Kidney capillary endothelial cell (primary cell): ENCODE results near the gene PLK1.
"Not testable (repeated sequence)": the region's sequence is repeated elsewhere in the genome, so short reads cannot be mapped to it uniquely, and the experiment has no call there.

ENCODE experiments used
- DNase-seq: peaks from one replicate; pipeline ENCODE4 v3.0.0-alpha.2; 2018; ENCODE audit warnings: low spot score

The PLK1 gene

GRCh38 chr16:23710008-23710407 is 31.3 kb downstream of the PLK1 start:
- no peak for DNase-seq

GRCh38 chr16:23710504-23710903 is 31.8 kb downstream of the PLK1 start:
- no peak for DNase-seq

- no peak for DNase-seq
Measured at GRCh38 chr16:23711785-23712184, 33.1 kb downstream of the PLK1 start.

GRCh38 chr16:23712976-23713375 is 34.3 kb downstream of the PLK1 start, which contains the start of gene ERN2:
ERN2 (minus strand) TSS chr16:23713222; CDS start chr16:23713187, 35 bp downstream.
- no peak for DNase-seq

GRCh38 chr16:23716484-23716883 is 37.8 kb downstream of the PLK1 start:
- no peak for DNase-seq

- DNase-seq: not testable (repeated sequence)
Measured at GRCh38 chr16:23722613-23723240, 44.0 kb downstream of the PLK1 start.

- DNase-seq: no peak
Measured at GRCh38 chr16:23724096-23724784, 45.6 kb downstream of the PLK1 start.

GRCh38 chr16:23724785-23725131 is 46.1 kb downstream of the PLK1 start:
- no peak for DNase-seq

- no peak for DNase-seq
Measured at GRCh38 chr16:23726710-23727109, 48.0 kb downstream of the PLK1 start.

- DNase-seq: no peak
Measured at GRCh38 chr16:23728112-23728477, 49.4 kb downstream of the PLK1 start.

- DNase-seq: no peak
Measured at GRCh38 chr16:23729503-23730424, 51.1 kb downstream of the PLK1 start.

GRCh38 chr16:23734176-23734893 is 55.6 kb downstream of the PLK1 start:
- no peak for DNase-seq

- not testable (repeated sequence) for DNase-seq
Measured at GRCh38 chr16:23737423-23738028, 58.8 kb downstream of the PLK1 start.

- DNase-seq: no peak
Measured at GRCh38 chr16:23739516-23739915, 60.8 kb downstream of the PLK1 start.
